Measurements from ENCODE around the gene LECT2. TPM values are rescaled to one million over a fixed set of nuclear protein-coding genes. Genes with fewer than 3 reads are reported as not detected.

Gene LECT2
- total and polyA plus RNA-seq, 4 donors = not detected

- Histone ChIP-seq H3K27me3 (ENCODE audit: control insufficient read depth in 1 of 2, insufficient read depth in 2 of 2, low read length in 1 of 2) (no peaks in the 10 kb centered on the region), H3K36me3 (ENCODE audit: control insufficient read depth in 1 of 2, insufficient read depth in 2 of 2, low read length in 1 of 2) (no peaks in the 10 kb centered on the region), H3K4me3 (ENCODE audit: low read length in 2 of 2) (no peak overlapping the region), H3K4me1 (ENCODE audit: control insufficient read depth in 1 of 2, insufficient read depth in 2 of 2, low read length in 2 of 2) (no peaks in the 10 kb centered on the region), H3K9me3 (ENCODE audit: control insufficient read depth, low read length) (no peaks in the 10 kb centered on the region), H3K27ac (ENCODE audit: low read depth in 1 of 2, low read length in 2 of 2) (no peak overlapping the region)
- intact Hi-C loops (cut with DNase I) = no loop called here
- ATAC-seq (ENCODE audit: low FRiP score) (no peak), DNase-seq (no peak)
Measured at GRCh38 chr5:135974021-135974600, 19.3 kb upstream of the LECT2 start.

DNA sequence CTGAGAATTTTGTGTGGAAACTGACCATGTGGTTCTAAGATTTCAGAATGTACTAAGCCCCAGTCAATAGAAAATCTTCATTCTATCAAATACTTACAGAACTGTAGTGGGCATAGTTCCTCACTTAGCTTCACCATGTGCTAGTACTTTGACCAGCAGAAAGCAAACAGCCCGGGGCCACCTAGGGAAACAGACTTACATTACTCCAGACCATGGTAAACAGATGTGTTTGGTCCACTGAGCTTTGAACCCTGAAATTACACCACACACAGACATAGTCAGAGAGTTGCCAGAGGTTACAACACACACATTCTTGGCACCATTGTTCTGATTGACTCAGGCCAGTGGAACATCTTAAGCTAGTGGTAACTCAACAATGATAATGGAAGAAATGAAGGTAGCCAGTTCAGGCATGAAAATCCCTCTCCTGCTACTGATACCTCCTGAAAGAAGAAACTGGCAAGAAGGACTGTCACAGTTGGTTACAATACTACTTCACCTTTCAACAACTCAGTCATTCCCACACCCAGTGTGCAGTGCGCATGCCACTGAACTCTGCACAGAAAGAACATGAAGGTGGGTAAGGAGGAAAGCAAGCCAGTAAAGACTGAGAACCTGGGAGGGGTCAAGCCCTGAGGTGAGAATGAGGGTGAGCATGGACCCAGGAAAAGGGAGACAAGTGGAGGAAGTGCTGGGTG, 18.7 kb upstream of the LECT2 start:
- DNase-seq (no peak), ATAC-seq (ENCODE audit: low FRiP score) (peak; percentile 60)
- Histone ChIP-seq H3K27me3 (ENCODE audit: control insufficient read depth in 1 of 2, insufficient read depth in 2 of 2, low read length in 1 of 2) (no peaks in the 10 kb centered on the region), H3K36me3 (ENCODE audit: control insufficient read depth in 1 of 2, insufficient read depth in 2 of 2, low read length in 1 of 2) (no peaks in the 10 kb centered on the region), H3K4me3 (ENCODE audit: low read length in 2 of 2) (no peak overlapping the region), H3K27ac (ENCODE audit: low read depth in 1 of 2, low read length in 2 of 2) (no peak overlapping the region), H3K9me3 (ENCODE audit: control insufficient read depth, low read length) (no peaks in the 10 kb centered on the region), H3K4me1 (ENCODE audit: control insufficient read depth in 1 of 2, insufficient read depth in 2 of 2, low read length in 2 of 2) (no peaks in the 10 kb centered on the region)
- intact Hi-C loops (cut with DNase I) = no loop called here
- WGBS, 2 donors = 96% methylated on average over 2 of the region's 2 CpGs

- no peak for ATAC-seq (ENCODE audit: low FRiP score)
- Histone ChIP-seq H3K36me3 (ENCODE audit: control insufficient read depth in 1 of 2, insufficient read depth in 2 of 2, low read length in 1 of 2) (no peaks in the 10 kb centered on the region), H3K9me3 (ENCODE audit: control insufficient read depth, low read length) (no peaks in the 10 kb centered on the region), H3K27ac (ENCODE audit: low read depth in 1 of 2, low read length in 2 of 2) (no peak overlapping the region), H3K4me3 (ENCODE audit: low read length in 2 of 2) (no peak overlapping the region), H3K4me1 (ENCODE audit: control insufficient read depth in 1 of 2, insufficient read depth in 2 of 2, low read length in 2 of 2) (no peaks in the 10 kb centered on the region), H3K27me3 (ENCODE audit: control insufficient read depth in 1 of 2, insufficient read depth in 2 of 2, low read length in 1 of 2) (no peaks in the 10 kb centered on the region)
- intact Hi-C loops (cut with DNase I) = no loop called here
- DNase-seq = no peak
- 3 to 35% methylated on average over 1 of the region's 1 CpG for WGBS, 2 donors
Measured at GRCh38 chr5:135971701-135972100, 16.9 kb upstream of the LECT2 start.

DNA sequence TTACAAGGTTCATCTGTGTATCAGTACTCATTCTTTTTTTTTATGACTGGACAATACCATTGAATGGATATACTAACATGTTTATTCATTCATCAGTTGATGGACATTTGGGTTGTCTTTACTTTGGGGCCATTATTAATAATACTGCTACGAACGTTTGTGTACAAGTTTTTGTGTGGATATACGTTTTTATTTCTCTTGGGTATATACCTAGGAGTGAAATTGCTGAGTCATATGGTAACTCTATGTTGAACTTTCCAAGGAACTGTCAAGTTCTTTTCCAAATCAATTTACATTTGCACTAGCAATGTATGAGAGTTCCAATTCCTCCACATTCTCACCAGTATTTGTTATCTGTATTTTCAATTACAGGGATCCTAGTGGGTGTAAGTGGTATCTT, 12.0 kb upstream of the LECT2 start:
- ATAC-seq (ENCODE audit: low FRiP score) = no peak
- H3K9me3 ChIP-seq (ENCODE audit: control insufficient read depth, low read length) = no peaks in the 10 kb centered on the region
- peaks cover 0 to 2% of the 10 kb centered on the region in 2 donors for H3K4me1 ChIP-seq (ENCODE audit: control insufficient read depth in 1 of 2, insufficient read depth in 2 of 2, low read length in 2 of 2)
- no peaks in the 10 kb centered on the region for H3K36me3 ChIP-seq (ENCODE audit: control insufficient read depth in 1 of 2, insufficient read depth in 2 of 2, low read length in 1 of 2)
- DNase-seq = no peak
- WGBS, 2 donors = 74 to 75% methylated on average over 3 of the region's 3 CpGs
- intact Hi-C loops (cut with DNase I) = no loop called here
- no peak overlapping the region for H3K27ac ChIP-seq (ENCODE audit: low read depth in 1 of 2, low read length in 2 of 2)
- H3K27me3 ChIP-seq (ENCODE audit: control insufficient read depth in 1 of 2, insufficient read depth in 2 of 2, low read length in 1 of 2) = no peaks in the 10 kb centered on the region
- H3K4me3 ChIP-seq (ENCODE audit: low read length in 2 of 2) = no peak overlapping the region

GRCh38 chr5:135966165-135966564, 11.4 kb upstream of the LECT2 start:
- Histone ChIP-seq H3K4me1 (ENCODE audit: control insufficient read depth in 1 of 2, insufficient read depth in 2 of 2, low read length in 2 of 2) (peaks cover 0 to 2% of the 10 kb centered on the region in 2 donors), H3K36me3 (ENCODE audit: control insufficient read depth in 1 of 2, insufficient read depth in 2 of 2, low read length in 1 of 2) (no peaks in the 10 kb centered on the region), H3K4me3 (ENCODE audit: low read length in 2 of 2) (no peak overlapping the region), H3K27me3 (ENCODE audit: control insufficient read depth in 1 of 2, insufficient read depth in 2 of 2, low read length in 1 of 2) (no peaks in the 10 kb centered on the region), H3K9me3 (ENCODE audit: control insufficient read depth, low read length) (no peaks in the 10 kb centered on the region), H3K27ac (ENCODE audit: low read depth in 1 of 2, low read length in 2 of 2) (no peak overlapping the region)
- no peak for ATAC-seq (ENCODE audit: low FRiP score)
- 72 to 82% methylated on average over 4 of the region's 4 CpGs for WGBS, 2 donors
- intact Hi-C loops (cut with DNase I) = no loop called here
- no peak for DNase-seq

DNA sequence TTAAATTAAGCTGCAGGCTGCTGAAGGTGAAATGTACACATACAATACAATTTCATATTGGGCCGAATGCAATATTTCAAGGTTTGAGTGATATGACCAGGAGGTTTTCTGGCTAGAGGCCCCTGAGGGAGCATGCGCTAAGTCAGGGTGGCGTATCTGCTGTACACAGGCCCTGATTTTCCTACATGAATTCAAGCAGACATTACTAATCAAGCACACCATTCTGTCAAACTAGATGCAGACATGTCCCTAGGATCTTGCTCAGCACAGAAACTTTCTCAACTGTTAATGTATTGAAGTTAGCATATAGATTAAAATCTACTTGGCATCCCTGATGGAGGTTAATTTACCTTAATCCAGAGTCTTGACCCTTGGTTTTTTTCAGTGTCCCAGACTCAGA, 10.7 kb upstream of the LECT2 start:
- DNase-seq (no peak), ATAC-seq (ENCODE audit: low FRiP score) (no peak)
- H3K27me3 ChIP-seq (ENCODE audit: control insufficient read depth in 1 of 2, insufficient read depth in 2 of 2, low read length in 1 of 2) = no peaks in the 10 kb centered on the region
- no peaks in the 10 kb centered on the region for H3K36me3 ChIP-seq (ENCODE audit: control insufficient read depth in 1 of 2, insufficient read depth in 2 of 2, low read length in 1 of 2)
- whole genome bisulfite sequencing, 2 donors = 97% methylated on average over 3 of the region's 3 CpGs
- no peaks in the 10 kb centered on the region for H3K9me3 ChIP-seq (ENCODE audit: control insufficient read depth, low read length)
- H3K4me1 ChIP-seq (ENCODE audit: control insufficient read depth in 1 of 2, insufficient read depth in 2 of 2, low read length in 2 of 2) = peaks cover 0 to 2% of the 10 kb centered on the region in 2 donors
- intact Hi-C loops (cut with DNase I) = no loop called here
- H3K27ac ChIP-seq (ENCODE audit: low read depth in 1 of 2, low read length in 2 of 2) = no peak overlapping the region
- H3K4me3 ChIP-seq (ENCODE audit: low read length in 2 of 2) = no peak overlapping the region

- intact Hi-C loops (cut with DNase I) = no loop called here
- no peaks in the 10 kb centered on the region for H3K27me3 ChIP-seq (ENCODE audit: control insufficient read depth in 1 of 2, insufficient read depth in 2 of 2, low read length in 1 of 2)
- H3K4me1 ChIP-seq (ENCODE audit: control insufficient read depth in 1 of 2, insufficient read depth in 2 of 2, low read length in 2 of 2) = peaks cover 0 to 2% of the 10 kb centered on the region in 2 donors
- H3K36me3 ChIP-seq (ENCODE audit: control insufficient read depth in 1 of 2, insufficient read depth in 2 of 2, low read length in 1 of 2) = no peaks in the 10 kb centered on the region
- ATAC-seq (ENCODE audit: low FRiP score) (no peak), DNase-seq (no peak)
- H3K9me3 ChIP-seq (ENCODE audit: control insufficient read depth, low read length) = no peaks in the 10 kb centered on the region
- no peak overlapping the region for H3K4me3 ChIP-seq (ENCODE audit: low read length in 2 of 2)
- WGBS, 2 donors = 9 to 17% methylated on average over 1 of the region's 1 CpG
- no peak overlapping the region for H3K27ac ChIP-seq (ENCODE audit: low read depth in 1 of 2, low read length in 2 of 2)
Measured at GRCh38 chr5:135964670-135965320, 10.0 kb upstream of the LECT2 start.

GRCh38 chr5:135955525-135955924, 742 bp upstream of the LECT2 start:
- intact Hi-C loops (cut with DNase I) = no loop called here
- DNase-seq = no peak
- H3K27me3 ChIP-seq (ENCODE audit: control insufficient read depth in 1 of 2, insufficient read depth in 2 of 2, low read length in 1 of 2) = no peaks in the 10 kb centered on the region
- no peak overlapping the region for H3K4me3 ChIP-seq (ENCODE audit: low read length in 2 of 2)
- no peaks in the 10 kb centered on the region for H3K9me3 ChIP-seq (ENCODE audit: control insufficient read depth, low read length)
- no peak for ATAC-seq (ENCODE audit: low FRiP score)
- no peaks in the 10 kb centered on the region for H3K36me3 ChIP-seq (ENCODE audit: control insufficient read depth in 1 of 2, insufficient read depth in 2 of 2, low read length in 1 of 2)
- no peaks in the 10 kb centered on the region for H3K4me1 ChIP-seq (ENCODE audit: control insufficient read depth in 1 of 2, insufficient read depth in 2 of 2, low read length in 2 of 2)
- no peak overlapping the region for H3K27ac ChIP-seq (ENCODE audit: low read depth in 1 of 2, low read length in 2 of 2)
- 89 to 92% methylated on average over 4 of the region's 4 CpGs for WGBS, 2 donors

DNA sequence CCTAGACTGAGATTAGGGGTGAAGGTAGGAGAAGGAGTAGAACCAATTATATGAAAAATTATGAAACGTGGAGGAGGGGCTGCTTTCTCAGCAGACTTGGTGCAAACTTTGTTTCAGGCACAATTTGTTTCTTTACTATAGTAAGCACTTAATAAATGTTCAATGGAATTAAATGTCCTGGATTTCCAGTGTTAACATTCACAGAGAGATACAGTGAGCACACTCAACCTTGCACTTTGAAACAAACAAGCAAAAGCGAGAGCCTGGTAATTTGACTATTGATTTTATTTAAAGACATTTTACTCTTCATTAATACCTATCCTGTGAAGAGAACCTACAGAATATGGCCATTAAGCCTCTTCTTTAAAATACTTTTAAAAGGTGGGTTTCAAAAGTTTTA, 933 bp downstream of the LECT2 start:
- intact Hi-C loops (cut with DNase I) = no loop called here
- 65 to 70% methylated on average over 2 of the region's 2 CpGs for WGBS, 2 donors
- no peak for ATAC-seq (ENCODE audit: low FRiP score)
- Histone ChIP-seq H3K9me3 (ENCODE audit: control insufficient read depth, low read length) (no peaks in the 10 kb centered on the region), H3K36me3 (ENCODE audit: control insufficient read depth in 1 of 2, insufficient read depth in 2 of 2, low read length in 1 of 2) (no peaks in the 10 kb centered on the region), H3K4me3 (ENCODE audit: low read length in 2 of 2) (no peak overlapping the region), H3K4me1 (ENCODE audit: control insufficient read depth in 1 of 2, insufficient read depth in 2 of 2, low read length in 2 of 2) (no peaks in the 10 kb centered on the region), H3K27me3 (ENCODE audit: control insufficient read depth in 1 of 2, insufficient read depth in 2 of 2, low read length in 1 of 2) (no peaks in the 10 kb centered on the region), H3K27ac (ENCODE audit: low read depth in 1 of 2, low read length in 2 of 2) (no peak overlapping the region)
- DNase-seq = no peak
